Ovary (tissue), 9 donors: ENCODE data around the gene NATD1. TPM values are rescaled to one million over a fixed set of nuclear protein-coding genes. Genes with fewer than 3 reads are reported as not detected.

Experiments
- DNase-seq, 5 donors: peaks; one replicate each; pipeline ENCODE4 v3.0.0-alpha.2; 2019 to 2020
- H3K27ac ChIP-seq, 2 donors: fragments of 200-600 bp; one replicate each; pipeline versions ENCODE4 v1.5.1 to v1.8.0; 2019 to 2022
- H3K27me3 ChIP-seq: fragments of 200-600 bp; one replicate; pipeline ENCODE4 v1.8.0; 2022
- H3K36me3 ChIP-seq: fragments of 200-600 bp; sonication (generic); one replicate; pipeline ENCODE4 v1.5.1; 2019
- H3K4me1 ChIP-seq: one replicate; pipeline ENCODE4 v1.8.1; 2013; ENCODE audit warnings: mild to moderate bottlenecking, moderate library complexity; ENCODE audit not compliant: insufficient read depth
- H3K4me3 ChIP-seq: fragments of 200-600 bp; sonication (generic); one replicate; pipeline ENCODE4 v1.5.1; 2017
- H3K9me3 ChIP-seq, 2 donors: fragments of 200-600 bp in 1 of 2; sonication (generic) in 1 of 2; one replicate each; pipeline versions ENCODE4 v1.5.1 to v1.8.1; 2013 to 2019; ENCODE audit warnings: mild to moderate bottlenecking in 1 of 2, moderate library complexity in 1 of 2
- CTCF ChIP-seq, 3 donors: fragments of 450-650 bp in 2 of 3; fragments of 200-600 bp in 1 of 3; IDR thresholded peaks; one replicate each; pipeline versions ENCODE4 v1.5.1 to v1.8.0; 2016 to 2022; ENCODE audit warnings: antibody characterized with exemption in 3 of 3, mild to moderate bottlenecking in 1 of 3
- EP300 ChIP-seq: sonication (generic); formaldehyde crosslinking; IDR thresholded peaks from one replicate; pipeline ENCODE4 v1.6.1; 2017; ENCODE audit warnings: antibody characterized with exemption
- POLR2A ChIP-seq: fragments of 450-650 bp; IDR thresholded peaks from one replicate; pipeline ENCODE4 v1.6.1; 2017; ENCODE audit warnings: antibody characterized with exemption, mild to moderate bottlenecking, moderate library complexity
- WGBS, 3 donors: extraction: QIAGEN DNeasy Blood & Tissue Kit in 1 of 3; methylation state at CpG; one replicate each; pipeline versions ENCODE4 v1.1.5 to v1.1.7; 2013 to 2017; 5-methylcytosine and 5-hydroxymethylcytosine counted together
- intact Hi-C, 4 donors: fragments of 100-400 bp; cut with DNase I; formaldehyde crosslinking; loops; one replicate each; pipeline versions ENCODE4 v1.11.0 to v1.15.1; 2022 to 2023
- polyA plus RNA-seq, 2 donors: library from polyadenylated mRNA; stranded (reverse); fragments of 200-250 nt in 1 of 2; fragments of 350-450 nt in 1 of 2; fragmentation: Illumina TruSeq in 1 of 2; extraction: RNeasy Lipid Tissue Mini Kit (QIAGEN cat#74804) in 1 of 2; gene quantifications; one replicate each; pipeline ENCODE4 v1.2.3, GENCODE V29; 2013 to 2014
- total RNA-seq, 7 donors: library from RNA; depleted of rRNA in 2 of 7; stranded (reverse); fragments of >200 nt in 2 of 7; fragmentation: NEBNext Ultra II Directional in 3 of 7; extraction: Animal tissue kit (Norgen Biotek cat#: 25700) in 3 of 7; gene quantifications; one replicate each; pipeline versions ENCODE4 v1.1.0 to v1.2.4, GENCODE V29; 2016 to 2023
- donor health status: DM: no; HTN: no; CAD: no; lungs with moderate emphysema.
- donor health status: DM: no; HTN: no; CAD: no.
- donor health status: Bipolar disorder and iron deficiency.
- donor health status: DM: yes; HTN: yes; CAD: no.
- donor health status: DM: no; HTN: no; CAD: no.
- donor health status: DM: yes; HTN: yes; CAD: no.

NATD1 gene
- total and polyA plus RNA-seq, 9 donors, result 2.8 to 9.0 (median 5.3) TPM

- no peak overlapping the region for H3K4me3 ChIP-seq
- 16 to 42% (median 28%) methylated on average over 5 of the region's 5 CpGs for WGBS, 3 donors
- peaks cover 11% of the 10 kb centered on the region for H3K4me1 ChIP-seq
- no peaks in the 10 kb centered on the region for H3K9me3 ChIP-seq
- H3K27me3 ChIP-seq, result no peaks in the 10 kb centered on the region
- H3K27ac ChIP-seq, result no peak overlapping the region
- H3K36me3 ChIP-seq, result no peaks in the 10 kb centered on the region
- TF ChIP-seq CTCF (IDR thresholded peaks at IDR 0.05), result no peak
- no peak for TF ChIP-seq POLR2A
- TF ChIP-seq EP300, result no peak
- intact Hi-C loops, result loop anchor here (5.0 to 10.0 kb wide), 4 partner anchors 157 to 237 kb away; partner anchors contain the start of genes DHRS7B (in 1 of the 4) and USP22 (in 1 of the 4)
- DNase-seq, result peak in 1 of 5 donors; percentile 55
Observed at GRCh38 chr17:21282231-21282630, 29.0 kb upstream of the NATD1 start.

GRCh38 chr17:21280081-21280518, 26.9 kb upstream of the NATD1 start:
- TF ChIP-seq EP300, result no peak
- TF ChIP-seq POLR2A, result no peak
- peak; percentile 88 to 97 (median 92) for TF ChIP-seq CTCF (IDR thresholded peaks at IDR 0.05)
- DNase-seq, result peak; percentile 78 to 90 (median 86)
- 20 to 27% (median 24%) methylated on average over 8 to 10 of the region's 10 CpGs for WGBS, 3 donors
- intact Hi-C loops, result loop anchor here (5.0 to 10.0 kb wide), 4 partner anchors 155 to 235 kb away; partner anchors contain the start of genes DHRS7B (in 1 of the 4) and USP22 (in 1 of the 4)
- Histone ChIP-seq H3K9me3 (no peaks in the 10 kb centered on the region), H3K4me3 (no peak overlapping the region), H3K4me1 (peaks cover 2% of the 10 kb centered on the region), H3K36me3 (no peaks in the 10 kb centered on the region), H3K27ac (no peak overlapping the region), H3K27me3 (no peaks in the 10 kb centered on the region)

GRCh38 chr17:21279582-21279981, 26.4 kb upstream of the NATD1 start:
- DNase-seq, result peak in 1 of 5 donors; percentile 13
- intact Hi-C loops, result loop anchor here in 2 of 4 donors (5.0 to 10.0 kb wide), 2 partner anchors 155 to 233 kb away; partner anchors contain the start of gene DHRS7B (in 1 of the 2)
- no peaks in the 10 kb centered on the region for H3K36me3 ChIP-seq
- no peaks in the 10 kb centered on the region for H3K27me3 ChIP-seq
- 83 to 84% (median 83%) methylated on average over 6 of the region's 6 CpGs for WGBS, 3 donors
- H3K27ac ChIP-seq, result no peak overlapping the region
- no peaks in the 10 kb centered on the region for H3K9me3 ChIP-seq
- peaks cover 2% of the 10 kb centered on the region for H3K4me1 ChIP-seq
- TF ChIP-seq EP300 (no peak), POLR2A (no peak), CTCF (IDR thresholded peaks at IDR 0.05) (no peak)
- no peak overlapping the region for H3K4me3 ChIP-seq

GRCh38 chr17:21279198-21279535, 26.0 kb upstream of the NATD1 start:
- H3K27ac ChIP-seq, result no peak overlapping the region
- no peak overlapping the region for H3K4me3 ChIP-seq
- peaks cover 2% of the 10 kb centered on the region for H3K4me1 ChIP-seq
- intact Hi-C loops, result loop anchor here in 2 of 4 donors (5.0 to 10.0 kb wide), 2 partner anchors 154 to 233 kb away; partner anchors contain the start of gene DHRS7B (in 1 of the 2)
- TF ChIP-seq EP300, result no peak
- no peak for TF ChIP-seq POLR2A
- no peak for TF ChIP-seq CTCF (IDR thresholded peaks at IDR 0.05)
- WGBS, 3 donors, result 80 to 84% (median 82%) methylated on average over 6 of the region's 6 CpGs
- no peaks in the 10 kb centered on the region for H3K9me3 ChIP-seq
- H3K36me3 ChIP-seq, result no peaks in the 10 kb centered on the region
- DNase-seq, result no peak
- H3K27me3 ChIP-seq, result no peaks in the 10 kb centered on the region
